ENCODE measurements around the gene HIVEP3.
"Not testable (repeated sequence)": the region's sequence is repeated elsewhere in the genome, so short reads cannot be mapped to it uniquely, and the experiment has no call there.

The HIVEP3 gene

DNA sequence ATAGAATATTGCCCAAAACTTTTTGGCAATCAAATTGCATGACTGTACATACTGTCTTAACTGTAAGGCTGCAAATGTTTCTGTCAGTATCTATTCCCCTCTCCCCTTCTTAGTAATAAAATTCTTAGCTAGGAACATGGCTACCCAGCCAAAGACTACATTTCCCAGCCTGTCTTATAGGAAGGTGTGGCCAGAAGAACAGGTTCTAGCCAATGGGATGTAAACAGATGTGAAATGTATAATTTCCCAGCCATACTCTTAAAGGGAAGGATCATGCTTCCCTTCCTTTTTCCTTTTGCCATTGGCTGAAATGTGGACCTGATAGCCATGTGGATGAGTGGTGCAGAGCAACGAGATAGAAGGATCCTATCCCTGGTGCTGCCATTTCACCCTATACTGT, 7.0 kb upstream of the HIVEP3 start:
- FAIRE-seq, result no peak
- no peak for DNase-seq (ENCODE audit: extremely low spot score, insufficient read length, low read depth)

DNA sequence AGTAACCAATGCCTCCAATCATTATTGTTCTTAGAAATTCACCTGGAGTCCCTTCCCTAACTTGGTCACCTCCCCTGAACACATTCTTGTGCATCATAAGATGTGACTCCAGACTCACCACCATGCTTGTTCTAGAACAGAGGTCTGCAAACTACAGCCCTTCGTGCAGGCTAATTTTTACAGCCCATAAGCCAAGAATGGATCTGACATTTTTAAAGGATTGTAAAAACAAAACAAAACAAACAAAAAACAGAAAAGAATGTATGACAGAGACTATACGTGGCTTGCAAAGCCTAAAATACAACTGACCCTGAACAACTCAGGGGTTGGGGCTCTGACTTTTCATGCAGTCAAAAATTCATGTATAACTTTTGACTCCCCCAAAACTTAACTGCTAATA, 6.2 kb upstream of the HIVEP3 start:
- no peak for FAIRE-seq

DNA sequence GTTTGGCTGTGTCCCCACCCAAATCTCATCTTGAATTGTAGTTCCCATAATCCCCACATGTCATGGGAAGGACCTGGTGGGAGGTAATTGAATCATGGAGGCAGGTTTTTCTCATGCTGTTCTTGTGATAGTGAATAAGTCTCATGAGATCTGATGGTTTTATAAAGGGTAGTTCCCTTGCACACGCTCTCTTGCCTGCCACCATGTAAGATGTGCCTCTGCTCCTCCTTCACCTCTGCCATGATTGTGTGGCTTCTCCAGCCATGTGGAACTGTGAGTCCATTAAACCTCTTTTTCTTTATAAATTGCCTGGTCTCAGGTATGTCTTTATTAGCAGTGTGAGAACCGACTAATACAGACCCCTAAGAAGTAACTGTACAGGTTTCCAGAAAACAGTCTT, 2.5 kb upstream of the HIVEP3 start:
- FAIRE-seq; DNase-seq (ENCODE audit: extremely low spot score, insufficient read length, low read depth): not testable (repeated sequence)

More for the DNA sequence above, 6.2 kb upstream of the HIVEP3 start:
- no peak for DNase-seq (ENCODE audit: extremely low spot score, insufficient read length, low read depth)

DNA sequence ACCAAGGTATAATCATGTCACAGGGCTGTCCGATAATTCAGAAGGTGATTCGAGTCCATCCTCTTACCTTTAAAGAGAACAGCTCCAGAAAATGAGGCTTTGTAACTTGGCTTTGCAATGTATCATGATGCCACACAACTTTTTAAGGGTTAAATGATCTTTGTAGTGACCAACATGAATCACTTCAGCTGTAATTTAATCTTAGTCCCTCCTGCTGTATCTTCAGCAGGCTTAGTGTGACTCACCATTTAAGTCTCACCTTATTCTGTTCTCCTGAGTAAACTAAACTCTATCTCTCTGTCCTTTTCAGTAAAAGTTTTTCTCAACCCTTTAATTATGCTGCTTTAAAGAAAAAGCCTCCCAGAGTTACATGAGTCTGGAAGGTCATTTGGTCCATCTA, 1.9 kb upstream of the HIVEP3 start:
- FAIRE-seq (no peak), DNase-seq (ENCODE audit: extremely low spot score, insufficient read length, low read depth) (no peak)

DNA sequence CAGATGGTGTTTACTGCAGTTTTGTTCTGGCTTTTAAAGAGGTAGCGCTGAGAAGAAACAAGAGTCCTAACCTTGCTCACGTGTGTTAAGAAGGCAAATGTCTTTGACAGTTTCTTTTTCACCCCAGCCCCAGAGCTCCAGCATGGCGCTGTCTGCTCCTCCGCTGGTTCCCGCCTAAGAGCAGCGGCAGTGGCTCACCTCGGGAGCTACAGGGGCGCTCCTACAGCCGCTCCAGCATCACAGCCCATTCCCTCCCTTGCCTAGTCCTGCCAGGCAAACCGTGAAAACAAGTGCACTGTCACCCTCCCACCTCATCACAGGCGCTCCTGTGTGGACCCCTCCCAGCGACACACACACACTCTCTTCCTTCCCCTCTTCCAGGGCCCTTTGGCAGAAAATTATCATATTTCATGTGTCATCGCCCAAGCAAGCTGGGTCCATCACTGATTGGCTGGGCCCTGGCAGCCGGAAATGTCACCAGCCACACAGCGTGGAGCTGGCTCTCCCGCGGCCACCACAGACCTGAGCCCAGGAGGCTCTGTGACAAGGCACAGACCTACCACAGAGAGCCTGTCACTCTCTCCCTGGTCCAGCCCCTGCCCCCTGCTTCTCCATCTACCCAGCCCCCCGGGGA, 1.2 kb upstream of the HIVEP3 start:
- DNase-seq (ENCODE audit: extremely low spot score, insufficient read length, low read depth), result no peak
- peak; percentile 51 for FAIRE-seq

DNA sequence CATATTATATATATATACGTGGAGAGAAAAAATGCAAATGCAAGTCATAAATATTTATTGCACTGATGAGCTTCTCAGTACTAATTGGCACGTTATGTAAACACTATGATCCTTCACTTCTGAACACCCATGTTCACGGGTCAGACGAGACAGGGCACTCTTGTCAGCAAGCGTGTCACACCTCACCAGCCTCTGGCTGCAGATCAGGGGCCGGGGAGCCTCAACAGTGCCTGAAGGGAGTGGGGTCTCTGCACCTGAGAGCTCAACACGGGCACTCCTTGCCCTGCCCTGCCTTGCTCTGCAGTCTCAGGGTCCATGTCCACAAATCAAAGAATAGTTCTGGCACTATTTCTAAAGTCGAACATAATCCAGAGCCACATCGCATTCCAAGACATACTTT, 409 bp upstream of the HIVEP3 start:
- FAIRE-seq (no peak), DNase-seq (ENCODE audit: extremely low spot score, insufficient read length, low read depth) (no peak)

DNA sequence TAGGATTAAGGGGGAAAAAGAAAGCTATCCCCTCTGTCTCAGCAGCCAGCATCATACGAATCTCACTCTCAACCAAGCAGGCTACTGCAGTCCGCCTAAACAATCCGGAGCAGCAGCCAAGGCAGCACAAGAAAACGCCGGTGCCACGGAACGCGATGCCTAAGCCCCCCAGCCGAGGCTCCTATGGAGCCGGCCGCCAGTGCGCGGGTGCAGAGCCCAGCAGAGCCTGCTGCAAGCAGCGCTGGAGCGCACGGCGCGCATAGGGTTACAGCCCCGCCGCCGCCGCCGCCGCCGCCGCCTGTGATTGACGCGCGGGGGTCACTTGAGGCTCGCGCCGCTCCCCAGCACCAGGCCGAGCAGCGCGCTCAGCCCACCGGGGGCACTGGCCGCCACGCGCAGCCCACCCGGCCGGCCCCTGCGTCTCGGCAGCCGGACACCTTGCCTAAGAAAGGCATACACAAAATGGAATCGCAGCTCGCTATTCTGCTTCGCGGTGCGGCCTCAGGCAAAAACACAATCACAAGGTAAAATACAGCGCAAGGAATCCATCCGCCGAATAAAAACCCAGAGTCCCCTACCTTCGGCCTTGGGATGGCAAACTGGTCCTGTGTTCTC, 780 bp downstream of the HIVEP3 start:
- DNase-seq (ENCODE audit: extremely low spot score, insufficient read length, low read depth) (no peak), FAIRE-seq (no peak)

DNA sequence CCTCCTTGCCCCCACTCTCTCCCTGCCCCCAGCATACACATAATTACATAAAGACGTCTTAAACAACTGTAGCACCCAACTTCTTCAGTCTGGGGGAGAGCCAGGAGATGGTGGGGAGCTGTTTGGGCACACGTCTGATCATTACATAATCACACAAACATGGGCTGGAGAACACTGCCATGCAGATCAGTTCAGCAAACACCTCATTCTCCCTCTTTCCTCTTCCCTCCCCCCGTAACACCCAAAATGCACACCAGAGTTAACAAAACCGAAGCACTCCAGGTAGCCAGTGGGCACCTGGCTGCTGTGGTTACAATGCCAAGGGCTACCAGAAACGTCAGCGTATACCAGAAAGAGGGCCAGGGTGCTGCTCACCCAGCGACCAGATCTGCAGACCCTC, 1.6 kb downstream of the HIVEP3 start:
- FAIRE-seq, result no peak
- no peak for DNase-seq (ENCODE audit: extremely low spot score, insufficient read length, low read depth)

DNA sequence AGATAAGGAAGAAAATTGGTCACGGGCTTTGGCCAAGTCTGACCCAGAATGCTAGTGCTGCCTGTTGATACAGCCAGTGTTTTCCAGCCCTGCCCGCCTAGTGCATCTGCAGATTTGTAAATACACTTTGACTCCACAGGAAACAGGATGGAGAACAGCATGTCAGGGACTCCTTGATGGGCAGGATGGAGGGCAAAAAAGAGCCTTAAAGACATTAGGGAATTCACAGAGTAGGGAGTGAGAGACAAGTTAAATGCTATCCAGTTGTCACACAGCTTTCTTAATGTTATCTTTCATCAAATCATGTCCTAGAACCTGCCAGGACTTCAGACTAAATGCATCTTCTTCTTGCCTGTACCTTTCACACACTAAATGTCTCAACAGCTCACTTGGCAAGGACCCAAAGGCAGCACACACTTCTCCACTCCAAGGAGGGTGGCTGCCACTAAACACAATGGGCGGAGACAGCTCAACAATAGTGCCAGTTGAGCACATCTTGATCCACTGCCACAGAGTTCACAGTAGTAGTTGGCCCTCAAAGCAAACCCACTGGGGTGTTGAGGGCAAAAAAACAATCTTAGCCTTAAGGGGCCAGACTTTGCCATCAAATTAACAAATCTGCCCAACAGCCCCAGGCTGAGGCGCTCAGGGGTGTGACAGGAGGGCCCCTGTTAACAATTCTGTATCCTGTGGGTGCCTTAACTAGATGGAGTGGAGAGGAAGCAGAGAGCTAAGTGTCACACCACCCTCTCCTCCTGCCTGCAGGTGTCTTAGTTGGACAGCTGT, 2.7 kb downstream of the HIVEP3 start:
- DNase-seq (ENCODE audit: extremely low spot score, insufficient read length, low read depth), result no peak
- FAIRE-seq, result no peak

DNA sequence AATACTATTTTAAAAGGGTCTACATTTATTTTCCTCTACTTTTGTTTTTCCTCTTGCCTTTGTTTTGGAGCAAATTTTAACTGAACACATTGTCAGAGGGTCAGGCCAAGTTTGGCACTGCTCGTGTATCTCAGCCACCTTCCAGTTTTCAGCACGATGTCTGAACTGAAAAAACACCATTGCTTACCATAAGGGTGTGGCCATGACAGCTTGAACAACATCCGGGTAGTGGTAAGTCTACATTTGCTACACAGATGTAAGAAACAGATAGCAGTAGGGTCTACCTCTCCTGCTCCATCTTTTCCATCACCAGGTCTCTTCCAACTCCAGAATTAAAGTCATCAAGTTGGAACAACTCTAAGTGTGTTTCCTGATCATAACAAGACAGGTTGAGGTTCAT, 4.2 kb downstream of the HIVEP3 start:
- DNase-seq (ENCODE audit: extremely low spot score, insufficient read length, low read depth) (no peak), FAIRE-seq (no peak)

DNA sequence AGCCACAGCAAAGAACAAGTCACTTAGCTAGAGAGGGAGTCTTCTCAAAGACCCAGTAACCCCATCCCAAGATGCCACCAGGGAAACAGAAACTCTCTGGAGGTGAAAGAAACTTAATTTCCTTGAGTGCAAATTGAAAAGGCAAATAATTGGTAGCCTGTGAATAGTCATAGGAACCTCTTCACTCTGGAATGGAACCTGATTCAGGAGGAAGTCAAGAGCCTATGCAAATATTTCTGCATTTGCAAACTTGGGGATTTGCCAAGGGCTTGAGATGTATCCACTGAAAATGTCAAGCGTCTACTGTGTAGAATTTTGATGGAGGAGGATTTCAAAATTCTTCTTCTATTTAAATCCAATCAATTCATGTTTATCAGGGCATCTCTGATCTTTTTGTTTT, 5.7 kb downstream of the HIVEP3 start:
- DNase-seq (ENCODE audit: extremely low spot score, insufficient read length, low read depth) (no peak), FAIRE-seq (no peak)

DNA sequence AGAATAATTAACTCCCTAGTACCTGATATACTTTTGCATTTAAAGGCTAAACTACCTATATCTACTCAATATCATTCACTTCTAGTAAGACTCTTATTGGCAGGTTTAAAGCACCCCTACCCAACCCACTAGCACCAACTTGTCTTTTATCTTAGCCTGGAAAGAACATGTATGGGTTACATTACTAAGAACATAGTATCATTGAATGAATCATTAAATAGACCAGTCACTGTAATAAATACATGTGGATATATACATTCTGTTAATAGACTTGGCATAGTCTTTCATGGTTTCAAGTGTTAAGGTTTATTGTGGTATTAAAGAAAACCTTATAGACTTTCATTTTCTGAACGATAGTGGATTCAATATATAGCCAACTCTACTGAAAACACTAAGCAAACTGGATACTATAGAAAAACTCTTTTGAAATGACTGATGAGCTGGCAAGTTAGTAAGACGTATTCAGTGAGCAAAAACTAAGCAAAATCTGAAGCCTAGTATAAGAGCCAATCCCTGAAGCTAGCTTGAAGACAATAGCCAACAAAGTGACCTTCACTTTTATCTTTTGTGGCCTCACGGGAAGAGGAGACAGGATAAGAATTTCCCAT, 10.3 kb downstream of the HIVEP3 start:
- no peak for DNase-seq (ENCODE audit: extremely low spot score, insufficient read length, low read depth)
- no peak for FAIRE-seq

DNA sequence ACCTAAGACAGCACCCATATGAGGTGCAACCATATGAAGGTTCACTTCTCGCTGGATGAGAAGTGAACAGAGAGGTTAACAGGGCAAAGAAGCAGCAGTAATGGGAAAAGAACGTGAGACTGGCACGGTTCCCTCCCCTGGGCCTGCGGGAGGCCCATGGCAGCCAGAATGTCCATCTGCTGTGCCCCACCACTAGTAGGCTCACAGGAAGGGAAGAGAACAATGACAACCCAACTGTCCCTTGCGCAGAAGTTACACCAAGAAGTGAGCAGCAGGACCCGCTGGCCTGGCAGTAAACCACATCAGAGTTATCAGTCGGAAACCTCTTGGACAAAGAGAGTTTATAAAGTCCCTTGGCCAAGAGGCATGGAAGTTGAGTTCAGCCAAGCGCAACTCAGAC, 11.3 kb downstream of the HIVEP3 start:
- no peak for DNase-seq (ENCODE audit: extremely low spot score, insufficient read length, low read depth)
- no peak for FAIRE-seq

DNA sequence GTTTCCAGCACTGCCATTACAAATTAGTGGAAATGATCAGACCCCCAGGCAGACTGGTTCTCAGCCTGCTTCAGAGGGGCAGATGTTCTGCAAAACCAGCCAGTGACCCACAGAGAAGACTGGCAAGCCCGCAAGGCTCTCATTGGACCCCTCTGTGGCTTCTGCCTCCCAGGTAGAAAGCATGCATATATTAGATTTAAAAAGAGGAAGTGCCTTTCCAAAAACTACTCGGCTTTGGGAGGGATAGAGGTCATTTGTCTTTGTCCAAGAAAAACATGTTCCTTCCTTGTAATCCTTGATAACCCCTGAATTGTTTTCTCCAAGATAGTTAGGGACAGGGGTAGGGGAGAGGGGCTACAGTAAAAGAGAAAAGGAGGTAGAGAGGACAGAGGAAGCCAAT, 11.8 kb downstream of the HIVEP3 start:
- FAIRE-seq (no peak), DNase-seq (ENCODE audit: extremely low spot score, insufficient read length, low read depth) (no peak)

DNA sequence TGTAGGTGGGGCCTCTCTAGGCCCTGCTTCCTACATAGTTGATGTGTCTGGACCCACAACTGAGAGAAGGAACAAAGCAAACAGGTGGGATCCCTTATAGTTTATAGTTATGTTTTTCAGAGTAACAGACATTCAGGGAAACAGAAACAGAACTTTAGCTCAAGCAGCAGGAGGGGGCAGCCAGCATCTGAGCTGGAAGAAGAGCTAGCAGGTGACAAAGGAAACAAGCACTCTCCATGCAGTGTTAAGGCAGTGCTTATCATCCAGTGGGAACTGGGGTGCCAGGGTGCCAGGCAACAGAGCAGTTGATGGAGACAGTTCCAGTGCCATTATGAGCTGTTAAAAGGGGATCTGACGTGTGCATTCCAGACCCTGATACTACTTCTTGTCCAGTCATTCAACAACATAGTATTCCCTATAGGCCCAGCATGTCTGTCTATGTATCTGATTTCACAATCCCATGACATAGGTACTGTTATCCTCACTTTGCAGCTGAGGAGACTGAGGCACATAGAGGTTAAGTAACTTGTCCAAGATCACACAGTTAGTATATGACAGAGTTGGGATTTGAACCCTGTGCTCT, 13.5 kb downstream of the HIVEP3 start:
- FAIRE-seq, result no peak

DNA sequence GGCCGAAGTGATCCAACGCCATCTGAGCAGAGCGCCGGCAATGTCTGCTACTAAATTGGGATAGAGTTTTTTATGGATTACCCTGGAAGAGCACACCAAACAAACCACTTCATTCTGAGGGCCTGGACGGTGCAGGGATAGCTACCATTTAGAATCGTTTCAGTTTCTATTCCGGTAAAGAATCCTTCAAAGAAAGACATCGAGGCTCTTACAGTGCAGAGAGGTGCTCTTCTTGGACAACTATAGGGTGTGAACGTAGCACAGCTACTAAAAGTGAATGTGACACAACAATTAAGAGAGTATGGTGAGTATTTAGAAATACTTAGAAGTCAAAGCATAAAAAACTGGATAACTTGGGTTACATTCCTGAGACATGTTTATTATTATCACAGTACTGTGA, 16.1 kb downstream of the HIVEP3 start:
- FAIRE-seq (no peak), DNase-seq (ENCODE audit: extremely low spot score, insufficient read length, low read depth) (no peak)

More for the DNA sequence above, 13.5 kb downstream of the HIVEP3 start:
- DNase-seq (ENCODE audit: extremely low spot score, insufficient read length, low read depth), result no peak

DNA sequence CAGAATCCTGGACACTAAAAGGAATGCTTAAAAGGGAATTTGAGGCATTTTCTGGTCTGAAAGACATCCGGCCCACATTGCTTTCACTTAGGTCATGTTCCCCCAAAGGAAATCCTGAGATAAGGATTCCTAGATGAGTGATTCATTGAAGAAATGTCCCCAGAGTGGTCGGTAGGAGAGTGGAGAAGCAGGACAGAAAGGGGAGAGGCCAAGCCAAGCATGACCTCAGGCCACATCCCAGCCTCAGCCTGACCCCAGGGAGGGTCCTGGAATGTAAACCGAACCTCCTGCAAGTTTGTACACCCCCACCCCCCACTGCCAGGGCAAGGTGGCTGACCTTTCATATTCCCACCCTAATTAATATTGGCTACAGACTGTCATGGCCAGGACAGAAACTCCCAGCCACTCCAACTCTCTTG, 16.6 kb downstream of the HIVEP3 start:
- no peak for DNase-seq (ENCODE audit: extremely low spot score, insufficient read length, low read depth)
- no peak for FAIRE-seq

DNA sequence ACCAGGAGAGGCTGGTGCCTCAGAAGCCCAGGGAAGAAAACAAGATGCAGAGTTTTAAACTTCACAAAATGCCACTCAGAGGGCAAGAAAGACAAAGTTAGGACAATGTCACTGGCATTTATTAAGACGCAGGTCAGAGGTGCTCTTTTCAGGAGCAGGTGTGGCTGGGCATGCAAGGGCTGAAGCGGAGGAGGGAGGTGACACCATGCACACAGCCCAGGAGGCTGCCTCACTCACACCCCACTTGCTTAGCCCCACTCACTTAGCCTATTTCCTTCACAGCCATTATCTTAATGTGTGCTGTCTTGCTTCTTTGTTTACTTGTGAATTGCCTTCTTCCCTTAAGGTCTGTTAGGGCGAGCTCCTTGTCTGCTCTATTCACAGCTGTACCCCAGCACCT, 17.2 kb downstream of the HIVEP3 start:
- no peak for FAIRE-seq
- no peak for DNase-seq (ENCODE audit: extremely low spot score, insufficient read length, low read depth)

DNA sequence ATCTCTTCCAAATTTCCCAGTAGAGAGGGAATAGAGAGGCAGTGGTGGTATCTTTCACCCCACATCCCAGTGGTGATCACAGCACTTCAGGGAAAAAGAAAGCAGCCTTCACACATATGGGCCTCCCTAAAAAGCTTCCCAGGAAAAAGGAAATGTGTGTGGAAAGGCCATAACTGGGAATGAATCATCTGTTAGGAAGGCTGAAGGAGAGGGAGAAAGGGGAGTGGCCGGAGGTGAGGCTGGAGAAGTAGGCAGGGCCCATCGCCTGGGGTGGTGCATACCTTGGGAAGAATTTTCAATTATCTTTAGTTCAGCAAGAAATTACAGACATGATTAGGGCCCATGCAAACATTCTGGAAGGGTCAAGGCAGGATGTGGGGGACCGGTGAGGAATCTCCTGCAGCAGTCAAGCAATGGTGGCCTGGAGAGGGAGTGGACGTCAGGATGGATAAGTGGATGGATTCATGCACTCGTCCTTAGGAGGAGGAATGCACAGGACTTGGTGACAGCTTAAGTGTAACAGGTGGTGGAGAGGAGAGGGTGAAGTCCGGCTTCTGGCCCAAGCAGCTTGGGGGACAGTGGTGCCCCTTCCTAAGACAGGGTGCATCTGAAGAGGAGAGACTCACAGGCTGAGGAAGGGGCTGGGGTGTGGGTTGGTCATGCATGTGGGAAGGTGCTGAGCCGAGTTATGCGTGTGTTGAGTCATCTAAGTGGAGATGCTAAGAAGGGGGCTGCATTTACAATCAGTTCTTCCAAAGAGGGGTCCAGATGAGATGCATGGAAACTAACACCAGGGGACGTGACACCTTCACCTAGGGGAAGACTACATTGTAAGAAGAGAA, 17.9 kb downstream of the HIVEP3 start:
- FAIRE-seq (no peak), DNase-seq (ENCODE audit: extremely low spot score, insufficient read length, low read depth) (no peak)

DNA sequence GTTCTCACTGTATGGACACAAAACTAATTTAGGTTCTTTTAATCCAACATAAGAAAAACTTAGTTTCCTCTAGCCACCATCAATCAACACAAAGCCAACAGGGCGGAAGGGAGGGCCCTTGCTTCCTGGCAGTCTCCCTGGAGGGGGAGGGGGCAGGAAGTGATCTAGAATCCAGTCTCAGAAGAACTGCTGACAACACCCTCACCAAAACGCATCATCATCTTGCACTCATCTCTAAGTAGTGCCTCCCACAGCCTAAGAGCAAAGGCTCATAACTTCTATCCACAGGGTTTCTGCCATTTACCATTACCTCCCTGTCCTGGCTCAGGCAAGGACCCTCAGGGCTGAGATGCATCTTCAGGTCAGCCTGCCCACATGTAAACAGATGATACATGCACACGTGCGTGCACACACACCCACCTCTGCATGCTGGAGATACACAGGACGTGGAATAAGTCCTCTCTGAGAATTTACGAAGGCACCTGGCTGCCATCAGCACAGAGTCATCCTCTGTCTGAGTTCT, 20.5 kb downstream of the HIVEP3 start:
- DNase-seq (ENCODE audit: extremely low spot score, insufficient read length, low read depth), result no peak
- no peak for FAIRE-seq

Measured in GM18507 (cell line).